Panc1 (cell line): Measurements from ENCODE around the gene TEX14. TPM values are rescaled to one million over a fixed set of nuclear protein-coding genes. Genes with fewer than 3 reads are reported as not detected.

ENCODE experiments used
- ATAC-seq: fragments of 200-7000 bp; cut with Tn5 transposase; 2 replicates; pipeline ENCODE4 v1.9.1; 2020; ENCODE audit warnings: mild to moderate bottlenecking, moderate library complexity
- BruUV-seq: library from RNA; stranded (reverse); fragments of 400-500 nt; replicated peaks from 2 replicates; lab custom pipeline; 2021; lab: Mats Ljungman, UMichigan
- CTCF ChIA-PET: fragments of 300-600 bp; sonication (Branson Sonifier 250); formaldehyde crosslinking; loops from one replicate; lab custom pipeline; 2022; ENCODE audit warnings: antibody characterized with exemption; lab: Charles Lee
- POLR2A ChIA-PET: fragments of 300-600 bp; sonication (Branson Sonifier 250); formaldehyde crosslinking; loops from one replicate; lab custom pipeline; 2022; ENCODE audit warnings: antibody characterized with exemption; lab: Charles Lee
- DNase-seq: peaks from one replicate; pipeline ENCODE4 v3.0.0-alpha.2; 2010; ENCODE audit warnings: low read depth, low spot score
- H3K27ac ChIP-seq: 2 replicates; pipeline ENCODE4 v1.5.1; 2011; ENCODE audit warnings: mild to moderate bottlenecking, low read length, inconsistent platforms
- H3K27me3 ChIP-seq: fragments of 200-500 bp; sonication (Bioruptor generic); 2 replicates; pipeline ENCODE4 v1.6.0; 2014; ENCODE audit warnings: low read length, inconsistent platforms; ENCODE audit not compliant: control insufficient read depth, insufficient read depth
- H3K36me3 ChIP-seq: fragments of 200-500 bp; sonication (Bioruptor generic); 2 replicates; pipeline ENCODE4 v1.5.1; 2014; ENCODE audit warnings: inconsistent platforms, mild to moderate bottlenecking, low read length, moderate library complexity; ENCODE audit not compliant: control insufficient read depth, insufficient read depth
- H3K4me1 ChIP-seq: 2 replicates; pipeline ENCODE4 v1.5.1; 2011; ENCODE audit warnings: inconsistent platforms, mild to moderate bottlenecking, low read length, moderate library complexity; ENCODE audit not compliant: control insufficient read depth, insufficient read depth
- H3K4me3 ChIP-seq, 2 experiments: 2 replicates each; pipeline ENCODE4 v1.5.1; 2011 to 2012; ENCODE audit warnings: low read depth in 2 of 2, low read length in 2 of 2, mild to moderate bottlenecking in 2 of 2, inconsistent platforms in 1 of 2, moderate library complexity in 1 of 2
- H3K9me3 ChIP-seq: fragments of 200-500 bp; sonication (Bioruptor generic); 2 replicates; pipeline ENCODE4 v1.5.1; 2014; ENCODE audit warnings: low read depth, mild to moderate bottlenecking, inconsistent platforms, low read length, moderate library complexity; ENCODE audit not compliant: control insufficient read depth, insufficient read depth
- CTCF ChIP-seq: fragments of 450-650 bp; IDR thresholded peaks from 2 replicates; pipeline ENCODE4 v1.5.1; 2017; ENCODE audit warnings: mild to moderate bottlenecking
- POLR2AphosphoS5 ChIP-seq: IDR thresholded peaks from 2 replicates; pipeline ENCODE4 v1.6.1; 2012; ENCODE audit warnings: mild to moderate bottlenecking, low read depth, low read length, moderate library complexity
- SIN3A ChIP-seq: IDR thresholded peaks from 2 replicates; pipeline ENCODE4 v1.6.1; 2012; ENCODE audit warnings: low read depth, mild to moderate bottlenecking, low read length, moderate library complexity, borderline replicate concordance; ENCODE audit not compliant: insufficient read depth
- TCF7L2 ChIP-seq: IDR thresholded peaks from 2 replicates; pipeline ENCODE4 v1.6.1; 2011; ENCODE audit warnings: mild to moderate bottlenecking, low read depth, low read length, inconsistent platforms
- in situ Hi-C: cut with HindIII; loops from 2 replicates; pipeline ENCODE4 v1.10.0; 2016; ENCODE audit warnings: low sequenced_read_pairs, low pct_unique_long_range_greater_than_20kb
- intact Hi-C: fragments of 100-400 bp; cut with micrococcal nuclease; formaldehyde crosslinking; loops from one replicate; pipeline ENCODE4 v1.10.0; 2022; ENCODE audit not compliant: unreplicated experiment
- total RNA-seq: library from RNA; stranded (reverse); gene quantifications from one replicate; pipeline ENCODE4 v1.2.1, GENCODE V29; 2021; ENCODE audit not compliant: unreplicated experiment
- TF ChIP-seq, protein P1 (sequence below), 2 experiments: IDR thresholded peaks; 2 replicates each; pipeline ENCODE4 v1.6.1; 2011 to 2012; ENCODE audit warnings: low read depth in 2 of 2, control low read depth in 1 of 2, low read length in 1 of 2, mild to moderate bottlenecking in 1 of 2, moderate library complexity in 1 of 2; ENCODE audit not compliant: insufficient read depth in 1 of 2

Gene TEX14
- total RNA-seq, 1 experiment from 2014 or later: not detected

- ATAC-seq (no peak), DNase-seq (no peak)
- in situ Hi-C loops: no loop called here
- CTCF ChIA-PET: interaction anchor here (0.7 kb wide), 1 partner anchor 342 kb away, joined by 3 read pairs; no protein-coding TSS in a partner anchor
- BruUV-seq: no TSS peak
- intact Hi-C loops: no loop called here
- Histone ChIP-seq H3K4me1 (peaks cover 4% of the 10 kb centered on the region; the same call in 1 of the 2 replicates), H3K36me3 (no peaks in the 10 kb centered on the region), H3K9me3 (no peaks in the 10 kb centered on the region), H3K4me3 (no peak overlapping the region), H3K27ac (no peak overlapping the region), H3K27me3 (no peaks in the 10 kb centered on the region)
- TF ChIP-seq, protein P1, sequence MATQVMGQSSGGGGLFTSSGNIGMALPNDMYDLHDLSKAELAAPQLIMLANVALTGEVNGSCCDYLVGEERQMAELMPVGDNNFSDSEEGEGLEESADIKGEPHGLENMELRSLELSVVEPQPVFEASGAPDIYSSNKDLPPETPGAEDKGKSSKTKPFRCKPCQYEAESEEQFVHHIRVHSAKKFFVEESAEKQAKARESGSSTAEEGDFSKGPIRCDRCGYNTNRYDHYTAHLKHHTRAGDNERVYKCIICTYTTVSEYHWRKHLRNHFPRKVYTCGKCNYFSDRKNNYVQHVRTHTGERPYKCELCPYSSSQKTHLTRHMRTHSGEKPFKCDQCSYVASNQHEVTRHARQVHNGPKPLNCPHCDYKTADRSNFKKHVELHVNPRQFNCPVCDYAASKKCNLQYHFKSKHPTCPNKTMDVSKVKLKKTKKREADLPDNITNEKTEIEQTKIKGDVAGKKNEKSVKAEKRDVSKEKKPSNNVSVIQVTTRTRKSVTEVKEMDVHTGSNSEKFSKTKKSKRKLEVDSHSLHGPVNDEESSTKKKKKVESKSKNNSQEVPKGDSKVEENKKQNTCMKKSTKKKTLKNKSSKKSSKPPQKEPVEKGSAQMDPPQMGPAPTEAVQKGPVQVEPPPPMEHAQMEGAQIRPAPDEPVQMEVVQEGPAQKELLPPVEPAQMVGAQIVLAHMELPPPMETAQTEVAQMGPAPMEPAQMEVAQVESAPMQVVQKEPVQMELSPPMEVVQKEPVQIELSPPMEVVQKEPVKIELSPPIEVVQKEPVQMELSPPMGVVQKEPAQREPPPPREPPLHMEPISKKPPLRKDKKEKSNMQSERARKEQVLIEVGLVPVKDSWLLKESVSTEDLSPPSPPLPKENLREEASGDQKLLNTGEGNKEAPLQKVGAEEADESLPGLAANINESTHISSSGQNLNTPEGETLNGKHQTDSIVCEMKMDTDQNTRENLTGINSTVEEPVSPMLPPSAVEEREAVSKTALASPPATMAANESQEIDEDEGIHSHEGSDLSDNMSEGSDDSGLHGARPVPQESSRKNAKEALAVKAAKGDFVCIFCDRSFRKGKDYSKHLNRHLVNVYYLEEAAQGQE (IDR thresholded peaks at IDR 0.05; ENCODE audit: insufficient read depth in 1 of 2, low read depth in 2 of 2, low read length in 1 of 2): no peak
- TF ChIP-seq CTCF (no peak), SIN3A (no peak), POLR2AphosphoS5 (no peak), TCF7L2 (no peak)
- POLR2A ChIA-PET: interaction anchor here (0.6 kb wide), 1 partner anchor 16 kb away, joined by 4 read pairs; no protein-coding TSS in a partner anchor
Observed at GRCh38 chr17:58669853-58670252, 22.0 kb downstream of the TEX14 start.

- CTCF ChIA-PET: no interaction called here
- BruUV-seq: no TSS peak
Observed at GRCh38 chr17:58668598-58668935, 23.3 kb downstream of the TEX14 start.

More at GRCh38 chr17:58668598-58668935, 23.3 kb downstream of the TEX14 start:
- H3K27me3 ChIP-seq: no peaks in the 10 kb centered on the region
- H3K4me1 ChIP-seq: peaks cover 4% of the 10 kb centered on the region; the same call in 1 of the 2 replicates
- in situ Hi-C loops (no loop called here), intact Hi-C loops (no loop called here)
- no peak overlapping the region for H3K4me3 ChIP-seq
- POLR2A ChIA-PET: no interaction called here
- H3K27ac ChIP-seq: no peak overlapping the region
- no peak for DNase-seq
- TF ChIP-seq POLR2AphosphoS5 (no peak), CTCF (no peak)
- no peak for ATAC-seq
- H3K36me3 ChIP-seq: no peaks in the 10 kb centered on the region
- no peaks in the 10 kb centered on the region for H3K9me3 ChIP-seq
